HepG2 (cell line): ENCODE data around the gene THRSP. TPM values are rescaled to one million over a fixed set of nuclear protein-coding genes. Genes with fewer than 3 reads are reported as not detected.

Experiments used
- DPF2 ChIP-seq: sonication (generic); formaldehyde crosslinking; IDR thresholded peaks from 2 replicates; pipeline ENCODE4 v1.4.0; 2020; ENCODE audit warnings: mild to moderate bottlenecking, low read depth, missing genetic modification reagents, borderline replicate concordance
- FOXJ3 ChIP-seq: sonication (generic); formaldehyde crosslinking; IDR thresholded peaks from 2 replicates; pipeline ENCODE4 v1.4.0; 2020; ENCODE audit warnings: missing genetic modification reagents, mild to moderate bottlenecking, borderline replicate concordance
- HNRNPUL1 ChIP-seq: fragments of 200-400 bp; formaldehyde crosslinking; IDR thresholded peaks from 2 replicates; pipeline ENCODE4 v1.6.1; 2017; ENCODE audit warnings: low read depth, mild to moderate bottlenecking, low read length, moderate library complexity
- NR2F2 ChIP-seq: IDR thresholded peaks from 2 replicates; pipeline ENCODE4 v1.6.1; 2012; ENCODE audit warnings: low read depth, inconsistent platforms, borderline replicate concordance
- PHF21A ChIP-seq: sonication (generic); formaldehyde crosslinking; IDR thresholded peaks from 2 replicates; pipeline ENCODE4 v1.5.0; 2020; ENCODE audit warnings: mild to moderate bottlenecking, missing genetic modification reagents
- SIX1 ChIP-seq: sonication (generic); formaldehyde crosslinking; IDR thresholded peaks from 2 replicates; pipeline ENCODE4 v1.4.0; 2020; ENCODE audit warnings: missing genetic modification reagents, borderline replicate concordance
- SKI ChIP-seq: fragments of 450-650 bp; IDR thresholded peaks from one replicate; pipeline ENCODE4 v1.6.1; 2018; ENCODE audit warnings: mild to moderate bottlenecking; ENCODE audit not compliant: partially characterized antibody
- YY1 ChIP-seq: IDR thresholded peaks from 2 replicates; pipeline ENCODE4 v1.6.1; 2011; ENCODE audit warnings: low read length, low read depth, moderate library complexity, mild to moderate bottlenecking; ENCODE audit not compliant: insufficient read depth, insufficient replicate concordance
- ZMAT3 ChIP-seq: sonication (generic); formaldehyde crosslinking; conservative IDR thresholded peaks from 2 replicates; pipeline ENCODE4 v1.7.0; 2021; ENCODE audit warnings: missing genetic modification reagents
- polyA plus RNA-seq, 8 experiments: library from polyadenylated mRNA; depleted of rRNA in 3 of 8; stranded (reverse) in 7 of 8; unstranded in 1 of 8; fragments of >200 nt; fragmentation: Illumina TruSeq in 4 of 8; extraction: Trizol in 4 of 8; gene quantifications; 2 replicates each; pipeline versions ENCODE4 v1.2.1 to v1.2.3, GENCODE V29; 2011 to 2016; ENCODE audit warnings: low read depth in 4 of 8, missing spikeins in 1 of 8, mixed read lengths in 1 of 8; ENCODE audit not compliant: insufficient read depth in 1 of 8
- total RNA-seq, 5 experiments: library from RNA; depleted of rRNA; stranded (reverse); fragments of >200 nt; fragmentation: Illumina TruSeq; extraction: Trizol; gene quantifications; 2 replicates each; pipeline ENCODE4 v1.2.3, GENCODE V29; 2016; ENCODE audit warnings: low read depth in 1 of 5
- TF ChIP-seq, protein P1 (sequence below): IDR thresholded peaks from 2 replicates; pipeline ENCODE4 v1.6.1; 2016; ENCODE audit warnings: control low read depth
- TF ChIP-seq, protein P2 (sequence below), 2 experiments: sonication (generic) in 1 of 2; formaldehyde crosslinking in 1 of 2; IDR thresholded peaks; 2 replicates each; pipeline versions ENCODE4 v1.4.0 to v1.6.1; 2016 to 2020; ENCODE audit warnings: borderline replicate concordance in 1 of 2, low read depth in 1 of 2, mild to moderate bottlenecking in 1 of 2, missing genetic modification reagents in 1 of 2
- TF ChIP-seq, protein P3 (sequence below): sonication (generic); formaldehyde crosslinking; IDR thresholded peaks from 2 replicates; pipeline ENCODE4 v1.4.0; 2020; ENCODE audit warnings: missing genetic modification reagents, borderline replicate concordance
- TF ChIP-seq, protein P4 (sequence below): IDR thresholded peaks from 2 replicates; pipeline ENCODE4 v1.6.1; 2016; ENCODE audit warnings: low read depth, control low read depth
- TF ChIP-seq, protein P5 (sequence below): sonication (generic); formaldehyde crosslinking; IDR thresholded peaks from 2 replicates; pipeline ENCODE4 v1.4.0; 2020; ENCODE audit warnings: missing genetic modification reagents
- TF ChIP-seq, protein P6 (sequence below): sonication (generic); formaldehyde crosslinking; IDR thresholded peaks from 2 replicates; pipeline ENCODE4 v1.5.0; 2020; ENCODE audit warnings: mild to moderate bottlenecking, missing genetic modification reagents, borderline replicate concordance

The THRSP gene
- total and polyA plus RNA-seq, 2 of the 13 experiments (the other 11 are each of a cell fraction or from before 2014, with no cell fraction given) = 0.13 to 0.58 TPM

DNA sequence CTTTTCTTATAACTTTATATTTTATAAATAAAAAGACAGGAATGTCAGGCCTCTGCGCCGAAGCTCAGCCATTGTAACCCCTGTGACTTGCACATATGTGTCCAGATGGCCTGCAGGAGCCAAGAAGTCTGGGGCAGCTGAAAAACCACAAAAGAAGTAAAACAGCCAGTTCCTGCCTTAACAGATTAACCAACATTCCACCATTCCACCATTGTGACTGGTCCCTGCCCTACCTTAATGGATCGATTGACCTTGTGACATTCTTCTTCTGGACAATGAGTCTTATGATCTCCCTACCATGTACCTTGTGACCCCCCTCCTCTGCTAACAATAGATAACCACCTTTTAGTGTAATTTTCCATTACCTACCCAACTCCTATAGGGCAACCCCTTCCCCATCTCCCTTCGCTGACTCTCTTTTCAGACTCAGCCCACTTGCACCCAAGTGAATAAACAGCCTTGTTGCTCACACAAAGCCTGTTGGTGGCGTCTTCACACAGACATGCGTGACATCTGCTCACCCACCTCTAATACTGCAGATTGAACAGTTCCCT is 22.9 kb downstream of the THRSP start (continued):
- TF ChIP-seq, protein P1, sequence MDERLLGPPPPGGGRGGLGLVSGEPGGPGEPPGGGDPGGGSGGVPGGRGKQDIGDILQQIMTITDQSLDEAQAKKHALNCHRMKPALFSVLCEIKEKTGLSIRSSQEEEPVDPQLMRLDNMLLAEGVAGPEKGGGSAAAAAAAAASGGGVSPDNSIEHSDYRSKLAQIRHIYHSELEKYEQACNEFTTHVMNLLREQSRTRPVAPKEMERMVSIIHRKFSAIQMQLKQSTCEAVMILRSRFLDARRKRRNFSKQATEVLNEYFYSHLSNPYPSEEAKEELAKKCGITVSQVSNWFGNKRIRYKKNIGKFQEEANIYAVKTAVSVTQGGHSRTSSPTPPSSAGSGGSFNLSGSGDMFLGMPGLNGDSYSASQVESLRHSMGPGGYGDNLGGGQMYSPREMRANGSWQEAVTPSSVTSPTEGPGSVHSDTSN = peak; percentile 28; the same call in 1 of the 2 replicates
- TF ChIP-seq YY1 (peak; percentile 54), FOXJ3 (CRISPR knock-in tag) (peak; percentile 59; the same call in 1 of the 2 replicates), SKI (peak; percentile 19), SIX1 (peak; percentile 31; the same call in 1 of the 2 replicates), ZMAT3 (0 out of 2 replicates have a peak, but pooled peaks have one; percentile 38), HNRNPUL1 (peak; percentile 56; the same call in 1 of the 2 replicates), NR2F2 (peak; percentile 98), DPF2 (CRISPR knock-in tag) (peak; percentile 47; the same call in 1 of the 2 replicates), PHF21A (CRISPR knock-in tag) (peak; percentile 65)
- TF ChIP-seq, protein P2, sequence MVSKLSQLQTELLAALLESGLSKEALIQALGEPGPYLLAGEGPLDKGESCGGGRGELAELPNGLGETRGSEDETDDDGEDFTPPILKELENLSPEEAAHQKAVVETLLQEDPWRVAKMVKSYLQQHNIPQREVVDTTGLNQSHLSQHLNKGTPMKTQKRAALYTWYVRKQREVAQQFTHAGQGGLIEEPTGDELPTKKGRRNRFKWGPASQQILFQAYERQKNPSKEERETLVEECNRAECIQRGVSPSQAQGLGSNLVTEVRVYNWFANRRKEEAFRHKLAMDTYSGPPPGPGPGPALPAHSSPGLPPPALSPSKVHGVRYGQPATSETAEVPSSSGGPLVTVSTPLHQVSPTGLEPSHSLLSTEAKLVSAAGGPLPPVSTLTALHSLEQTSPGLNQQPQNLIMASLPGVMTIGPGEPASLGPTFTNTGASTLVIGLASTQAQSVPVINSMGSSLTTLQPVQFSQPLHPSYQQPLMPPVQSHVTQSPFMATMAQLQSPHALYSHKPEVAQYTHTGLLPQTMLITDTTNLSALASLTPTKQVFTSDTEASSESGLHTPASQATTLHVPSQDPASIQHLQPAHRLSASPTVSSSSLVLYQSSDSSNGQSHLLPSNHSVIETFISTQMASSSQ (IDR thresholded peaks at IDR 0.05; ENCODE audit: low read depth) = peak; percentile 87
- TF ChIP-seq, protein P2 (CRISPR knock-in tag; IDR thresholded peaks at IDR 0.05; ENCODE audit: borderline replicate concordance) = peak; percentile 88
- TF ChIP-seq, protein P3, sequence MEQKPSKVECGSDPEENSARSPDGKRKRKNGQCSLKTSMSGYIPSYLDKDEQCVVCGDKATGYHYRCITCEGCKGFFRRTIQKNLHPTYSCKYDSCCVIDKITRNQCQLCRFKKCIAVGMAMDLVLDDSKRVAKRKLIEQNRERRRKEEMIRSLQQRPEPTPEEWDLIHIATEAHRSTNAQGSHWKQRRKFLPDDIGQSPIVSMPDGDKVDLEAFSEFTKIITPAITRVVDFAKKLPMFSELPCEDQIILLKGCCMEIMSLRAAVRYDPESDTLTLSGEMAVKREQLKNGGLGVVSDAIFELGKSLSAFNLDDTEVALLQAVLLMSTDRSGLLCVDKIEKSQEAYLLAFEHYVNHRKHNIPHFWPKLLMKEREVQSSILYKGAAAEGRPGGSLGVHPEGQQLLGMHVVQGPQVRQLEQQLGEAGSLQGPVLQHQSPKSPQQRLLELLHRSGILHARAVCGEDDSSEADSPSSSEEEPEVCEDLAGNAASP (CRISPR knock-in tag) = peak; percentile 79; the same call in 1 of the 2 replicates
- TF ChIP-seq, protein P4, sequence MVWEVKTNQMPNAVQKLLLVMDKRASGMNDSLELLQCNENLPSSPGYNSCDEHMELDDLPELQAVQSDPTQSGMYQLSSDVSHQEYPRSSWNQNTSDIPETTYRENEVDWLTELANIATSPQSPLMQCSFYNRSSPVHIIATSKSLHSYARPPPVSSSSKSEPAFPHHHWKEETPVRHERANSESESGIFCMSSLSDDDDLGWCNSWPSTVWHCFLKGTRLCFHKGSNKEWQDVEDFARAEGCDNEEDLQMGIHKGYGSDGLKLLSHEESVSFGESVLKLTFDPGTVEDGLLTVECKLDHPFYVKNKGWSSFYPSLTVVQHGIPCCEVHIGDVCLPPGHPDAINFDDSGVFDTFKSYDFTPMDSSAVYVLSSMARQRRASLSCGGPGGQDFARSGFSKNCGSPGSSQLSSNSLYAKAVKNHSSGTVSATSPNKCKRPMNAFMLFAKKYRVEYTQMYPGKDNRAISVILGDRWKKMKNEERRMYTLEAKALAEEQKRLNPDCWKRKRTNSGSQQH = peak; percentile 82
- TF ChIP-seq, protein P5, sequence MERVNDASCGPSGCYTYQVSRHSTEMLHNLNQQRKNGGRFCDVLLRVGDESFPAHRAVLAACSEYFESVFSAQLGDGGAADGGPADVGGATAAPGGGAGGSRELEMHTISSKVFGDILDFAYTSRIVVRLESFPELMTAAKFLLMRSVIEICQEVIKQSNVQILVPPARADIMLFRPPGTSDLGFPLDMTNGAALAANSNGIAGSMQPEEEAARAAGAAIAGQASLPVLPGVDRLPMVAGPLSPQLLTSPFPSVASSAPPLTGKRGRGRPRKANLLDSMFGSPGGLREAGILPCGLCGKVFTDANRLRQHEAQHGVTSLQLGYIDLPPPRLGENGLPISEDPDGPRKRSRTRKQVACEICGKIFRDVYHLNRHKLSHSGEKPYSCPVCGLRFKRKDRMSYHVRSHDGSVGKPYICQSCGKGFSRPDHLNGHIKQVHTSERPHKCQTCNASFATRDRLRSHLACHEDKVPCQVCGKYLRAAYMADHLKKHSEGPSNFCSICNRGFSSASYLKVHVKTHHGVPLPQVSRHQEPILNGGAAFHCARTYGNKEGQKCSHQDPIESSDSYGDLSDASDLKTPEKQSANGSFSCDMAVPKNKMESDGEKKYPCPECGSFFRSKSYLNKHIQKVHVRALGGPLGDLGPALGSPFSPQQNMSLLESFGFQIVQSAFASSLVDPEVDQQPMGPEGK (CRISPR knock-in tag) = peak; percentile 96
- TF ChIP-seq, protein P6, sequence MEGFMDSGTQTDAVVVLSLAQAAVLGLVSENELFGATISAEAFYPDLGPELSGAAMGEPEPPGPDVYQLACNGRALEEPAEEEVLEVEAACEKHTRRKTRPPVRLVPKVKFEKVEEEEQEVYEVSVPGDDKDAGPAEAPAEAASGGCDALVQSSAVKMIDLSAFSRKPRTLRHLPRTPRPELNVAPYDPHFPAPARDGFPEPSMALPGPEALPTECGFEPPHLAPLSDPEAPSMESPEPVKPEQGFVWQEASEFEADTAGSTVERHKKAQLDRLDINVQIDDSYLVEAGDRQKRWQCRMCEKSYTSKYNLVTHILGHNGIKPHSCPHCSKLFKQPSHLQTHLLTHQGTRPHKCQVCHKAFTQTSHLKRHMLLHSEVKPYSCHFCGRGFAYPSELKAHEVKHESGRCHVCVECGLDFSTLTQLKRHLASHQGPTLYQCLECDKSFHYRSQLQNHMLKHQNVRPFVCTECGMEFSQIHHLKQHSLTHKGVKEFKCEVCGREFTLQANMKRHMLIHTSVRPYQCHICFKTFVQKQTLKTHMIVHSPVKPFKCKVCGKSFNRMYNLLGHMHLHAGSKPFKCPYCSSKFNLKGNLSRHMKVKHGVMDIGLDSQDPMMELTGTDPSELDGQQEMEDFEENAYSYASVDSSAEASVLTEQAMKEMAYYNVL (CRISPR knock-in tag) = peak; percentile 50; the same call in 1 of the 2 replicates
